ENCODE data around the gene DYRK1B.

DNA sequence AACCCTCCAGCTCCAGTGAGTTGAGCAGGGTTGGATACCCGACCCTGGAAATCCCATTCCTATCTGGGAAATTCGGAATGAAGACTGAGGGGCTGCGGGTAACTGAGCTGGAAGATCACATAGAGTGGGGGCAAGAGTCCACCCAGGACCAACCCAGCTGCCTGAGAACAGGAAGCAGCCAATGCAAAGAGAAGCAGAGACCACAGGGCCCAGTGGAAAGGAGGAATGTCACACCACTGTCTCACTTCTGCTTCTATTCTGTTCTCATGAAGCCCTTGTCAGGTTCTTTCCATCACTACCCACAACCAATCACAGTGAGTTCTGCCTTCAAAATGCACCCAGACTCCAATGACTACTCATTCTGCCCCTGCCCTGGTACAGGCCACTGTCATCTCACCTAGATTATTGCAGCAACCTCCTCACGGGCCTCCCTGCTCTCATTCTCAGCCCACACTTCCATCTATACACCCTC is 15.3 kb downstream of the DYRK1B start:
- TF ChIP-seq, protein P1, sequence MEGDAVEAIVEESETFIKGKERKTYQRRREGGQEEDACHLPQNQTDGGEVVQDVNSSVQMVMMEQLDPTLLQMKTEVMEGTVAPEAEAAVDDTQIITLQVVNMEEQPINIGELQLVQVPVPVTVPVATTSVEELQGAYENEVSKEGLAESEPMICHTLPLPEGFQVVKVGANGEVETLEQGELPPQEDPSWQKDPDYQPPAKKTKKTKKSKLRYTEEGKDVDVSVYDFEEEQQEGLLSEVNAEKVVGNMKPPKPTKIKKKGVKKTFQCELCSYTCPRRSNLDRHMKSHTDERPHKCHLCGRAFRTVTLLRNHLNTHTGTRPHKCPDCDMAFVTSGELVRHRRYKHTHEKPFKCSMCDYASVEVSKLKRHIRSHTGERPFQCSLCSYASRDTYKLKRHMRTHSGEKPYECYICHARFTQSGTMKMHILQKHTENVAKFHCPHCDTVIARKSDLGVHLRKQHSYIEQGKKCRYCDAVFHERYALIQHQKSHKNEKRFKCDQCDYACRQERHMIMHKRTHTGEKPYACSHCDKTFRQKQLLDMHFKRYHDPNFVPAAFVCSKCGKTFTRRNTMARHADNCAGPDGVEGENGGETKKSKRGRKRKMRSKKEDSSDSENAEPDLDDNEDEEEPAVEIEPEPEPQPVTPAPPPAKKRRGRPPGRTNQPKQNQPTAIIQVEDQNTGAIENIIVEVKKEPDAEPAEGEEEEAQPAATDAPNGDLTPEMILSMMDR (IDR thresholded peaks at IDR 0.05) = no peak
- no peak for TF ChIP-seq POLR2A (IDR thresholded peaks at IDR 0.05)

Data from adrenal gland (tissue), 5 donors.